Esophagus muscularis mucosa (tissue), 3 donors: ENCODE data around the gene NUP62.

Experiments used
- EP300 ChIP-seq: sonication (generic); formaldehyde crosslinking; IDR thresholded peaks from one replicate; pipeline ENCODE4 v1.6.1; 2017; ENCODE audit warnings: antibody characterized with exemption
- TF ChIP-seq, protein P1 (sequence below), 3 experiments: fragments of 200-600 bp in 2 of 3; fragments of 450-650 bp in 1 of 3; sonication (generic) in 2 of 3; IDR thresholded peaks; one replicate each; pipeline ENCODE4 v1.5.1; 2017 to 2019; ENCODE audit warnings: antibody characterized with exemption in 3 of 3, mild to moderate bottlenecking in 2 of 3, moderate library complexity in 1 of 3

DNA sequence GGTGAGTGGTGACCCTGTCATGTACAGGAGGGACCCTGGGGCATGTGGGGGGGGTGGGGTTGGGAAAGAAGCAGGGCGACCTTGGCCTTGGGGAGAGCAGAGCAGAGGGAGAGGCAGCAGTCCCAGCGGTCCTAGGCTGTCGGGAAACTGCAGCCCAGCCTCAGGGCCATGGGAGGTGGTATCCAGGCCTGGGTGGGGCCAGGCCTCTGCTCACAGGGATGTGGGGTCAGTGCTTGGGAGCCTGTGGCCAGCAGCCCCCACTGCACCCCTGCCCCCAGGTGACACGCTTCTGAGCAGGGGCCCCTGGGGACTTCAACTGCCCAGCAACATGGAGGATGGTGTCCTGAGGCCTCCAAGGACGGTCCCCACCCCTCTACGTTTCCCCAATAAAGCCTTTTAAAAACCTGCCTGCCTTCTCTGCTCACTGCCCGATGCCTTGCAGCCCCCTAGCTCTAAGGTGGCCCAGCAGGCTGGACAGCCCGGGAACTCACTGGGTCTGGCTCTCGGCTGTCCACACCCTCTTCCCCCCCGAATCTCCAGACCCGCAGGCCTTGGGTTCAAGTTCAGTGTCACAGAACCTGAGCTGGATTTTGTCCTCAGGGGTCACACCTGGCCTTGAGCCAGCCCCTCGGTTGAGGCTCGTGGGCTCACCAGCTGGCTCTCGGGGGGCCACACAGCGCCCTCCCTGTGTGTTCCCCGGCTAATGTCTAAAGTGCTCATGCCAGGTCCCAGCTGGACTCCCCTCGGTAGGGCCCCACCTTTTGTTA, 68.8 kb downstream of the NUP62 start:
- TF ChIP-seq, protein P1, sequence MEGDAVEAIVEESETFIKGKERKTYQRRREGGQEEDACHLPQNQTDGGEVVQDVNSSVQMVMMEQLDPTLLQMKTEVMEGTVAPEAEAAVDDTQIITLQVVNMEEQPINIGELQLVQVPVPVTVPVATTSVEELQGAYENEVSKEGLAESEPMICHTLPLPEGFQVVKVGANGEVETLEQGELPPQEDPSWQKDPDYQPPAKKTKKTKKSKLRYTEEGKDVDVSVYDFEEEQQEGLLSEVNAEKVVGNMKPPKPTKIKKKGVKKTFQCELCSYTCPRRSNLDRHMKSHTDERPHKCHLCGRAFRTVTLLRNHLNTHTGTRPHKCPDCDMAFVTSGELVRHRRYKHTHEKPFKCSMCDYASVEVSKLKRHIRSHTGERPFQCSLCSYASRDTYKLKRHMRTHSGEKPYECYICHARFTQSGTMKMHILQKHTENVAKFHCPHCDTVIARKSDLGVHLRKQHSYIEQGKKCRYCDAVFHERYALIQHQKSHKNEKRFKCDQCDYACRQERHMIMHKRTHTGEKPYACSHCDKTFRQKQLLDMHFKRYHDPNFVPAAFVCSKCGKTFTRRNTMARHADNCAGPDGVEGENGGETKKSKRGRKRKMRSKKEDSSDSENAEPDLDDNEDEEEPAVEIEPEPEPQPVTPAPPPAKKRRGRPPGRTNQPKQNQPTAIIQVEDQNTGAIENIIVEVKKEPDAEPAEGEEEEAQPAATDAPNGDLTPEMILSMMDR (IDR thresholded peaks at IDR 0.05): no peak
- TF ChIP-seq EP300: no peak
